Trophoblast cell (in vitro differentiated cells and primary cell): ENCODE results near the gene TTC39C.

Experiments used
- DNase-seq, 2 donors: peaks; one replicate each; pipeline ENCODE4 v3.0.0-alpha.2; 2016
- H2AFZ ChIP-seq: 2 replicates; pipeline ENCODE4 v1.6.1; 2013; ENCODE audit warnings: low read length, moderate library complexity, mild to moderate bottlenecking; ENCODE audit not compliant: insufficient read depth, poor library complexity
- H2AK5ac ChIP-seq: 2 replicates; pipeline ENCODE4 v1.6.1; 2013; ENCODE audit warnings: mild to moderate bottlenecking, low read length
- H2BK120ac ChIP-seq: 2 replicates; pipeline ENCODE4 v1.6.1; 2013; ENCODE audit warnings: low read length, mild to moderate bottlenecking, moderate library complexity; ENCODE audit not compliant: insufficient read depth, poor library complexity
- H2BK12ac ChIP-seq: 2 replicates; pipeline ENCODE4 v1.6.1; 2013; ENCODE audit warnings: mild to moderate bottlenecking, low read length, moderate library complexity
- H2BK5ac ChIP-seq: 2 replicates; pipeline ENCODE4 v1.6.1; 2013; ENCODE audit warnings: low read length, low read depth, moderate library complexity, mild to moderate bottlenecking; ENCODE audit not compliant: poor library complexity
- H3K14ac ChIP-seq: 2 replicates; pipeline ENCODE4 v1.6.1; 2013; ENCODE audit warnings: mild to moderate bottlenecking, low read length
- H3K18ac ChIP-seq: 2 replicates; pipeline ENCODE4 v1.6.1; 2013; ENCODE audit warnings: mild to moderate bottlenecking, low read length
- H3K23ac ChIP-seq: 2 replicates; pipeline ENCODE4 v1.6.1; 2013; ENCODE audit warnings: low read length
- H3K27ac ChIP-seq: 2 replicates; pipeline ENCODE4 v1.5.1; 2013; ENCODE audit warnings: low read depth, mild to moderate bottlenecking, inconsistent platforms, low read length, moderate library complexity
- H3K27me3 ChIP-seq: 2 replicates; pipeline ENCODE4 v1.6.1; 2013; ENCODE audit warnings: inconsistent platforms, mild to moderate bottlenecking, low read length, moderate library complexity; ENCODE audit not compliant: insufficient read depth
- H3K36me3 ChIP-seq, 2 experiments: 1 replicate in 1 of 2; 2 replicates in 1 of 2; pipeline ENCODE4 v1.6.1; 2013; ENCODE audit warnings: low read length in 2 of 2, mild to moderate bottlenecking in 2 of 2, moderate library complexity in 1 of 2; ENCODE audit not compliant: insufficient read depth in 2 of 2, control insufficient read depth in 1 of 2
- H3K4ac ChIP-seq: 2 replicates; pipeline ENCODE4 v1.6.1; 2013; ENCODE audit warnings: low read depth, mild to moderate bottlenecking, low read length, moderate library complexity
- H3K4me1 ChIP-seq, 2 experiments: 1 replicate in 1 of 2; 2 replicates in 1 of 2; pipeline ENCODE4 v1.6.1; 2013; ENCODE audit warnings: low read length in 2 of 2, mild to moderate bottlenecking in 2 of 2, moderate library complexity in 1 of 2; ENCODE audit not compliant: insufficient read depth in 2 of 2, control insufficient read depth in 1 of 2
- H3K4me2 ChIP-seq: 2 replicates; pipeline ENCODE4 v1.6.1; 2013; ENCODE audit warnings: inconsistent platforms, mild to moderate bottlenecking, low read length, moderate library complexity
- H3K4me3 ChIP-seq: 2 replicates; pipeline ENCODE4 v1.5.1; 2013; ENCODE audit warnings: mild to moderate bottlenecking, low read depth, low read length, inconsistent platforms
- H3K79me1 ChIP-seq: one replicate; pipeline ENCODE4 v1.6.1; 2013; ENCODE audit warnings: low read length
- H3K79me2 ChIP-seq: 2 replicates; pipeline ENCODE4 v1.6.1; 2013; ENCODE audit warnings: low read length, mild to moderate bottlenecking; ENCODE audit not compliant: control insufficient read depth, insufficient read depth, poor library complexity
- H3K9ac ChIP-seq: 2 replicates; pipeline ENCODE4 v1.6.1; 2013; ENCODE audit warnings: mild to moderate bottlenecking, low read length
- H3K9me3 ChIP-seq: 2 replicates; pipeline ENCODE4 v1.6.1; 2013; ENCODE audit warnings: low read depth, mild to moderate bottlenecking, control low read depth, inconsistent platforms, low read length; ENCODE audit not compliant: insufficient read depth
- H4K12ac ChIP-seq: 2 replicates; pipeline ENCODE4 v1.6.1; 2013; ENCODE audit warnings: low read depth, mild to moderate bottlenecking, low read length, moderate library complexity
- H4K8ac ChIP-seq: 2 replicates; pipeline ENCODE4 v1.6.1; 2013; ENCODE audit warnings: low read depth, mild to moderate bottlenecking, low read length, moderate library complexity
- H4K91ac ChIP-seq: one replicate; pipeline ENCODE4 v1.6.1; 2013; ENCODE audit warnings: low read depth, mild to moderate bottlenecking, low read length, moderate library complexity
- WGBS: extraction: QIAGEN DNeasy Blood & Tissue Kit; methylation state at CpG from one replicate; pipeline ENCODE4 v1.1.7; 2013; ENCODE audit warnings: missing lambda C conversion rate; ENCODE audit not compliant: insufficient read length, insufficient coverage; ENCODE audit errors: extremely low coverage; 5-methylcytosine and 5-hydroxymethylcytosine counted together

TTC39C gene

DNA sequence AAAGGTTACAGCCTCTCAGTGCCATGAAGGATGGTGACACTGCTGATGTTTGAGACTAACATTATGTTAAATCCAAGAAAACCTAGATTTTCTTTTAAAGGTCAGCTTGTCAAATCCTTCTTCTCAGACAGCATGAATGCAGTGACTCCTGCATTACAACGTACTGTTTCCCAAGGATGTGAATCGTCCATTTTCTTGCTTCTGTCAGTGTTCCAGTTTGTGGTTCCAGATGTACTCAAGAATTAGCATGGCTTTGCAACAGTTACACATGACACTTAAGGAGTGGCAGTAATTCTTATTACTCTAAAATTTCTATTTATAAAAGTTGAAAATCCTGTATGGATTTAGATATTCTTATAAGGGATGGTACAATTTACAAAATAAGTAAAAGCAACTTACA, 1.5 kb upstream of the TTC39C start:
- Histone ChIP-seq H3K79me2 (peaks cover 8% of the 10 kb centered on the region), H2AFZ (no peak overlapping the region), H3K4me2 (no peak overlapping the region), H2AK5ac (no peak overlapping the region), H2BK12ac (no peak overlapping the region), H3K79me1 (peaks cover 12% of the 10 kb centered on the region), H3K9me3 (no peaks in the 10 kb centered on the region), H2BK120ac (no peak overlapping the region), H3K27ac (no peak overlapping the region), H4K91ac (no peak overlapping the region), H4K8ac (no peak overlapping the region), H3K4me3 (no peak overlapping the region), H3K4ac (no peak overlapping the region), H3K27me3 (no peaks in the 10 kb centered on the region), H3K18ac (no peak overlapping the region), H4K12ac (no peak overlapping the region), H3K36me3 (no peaks in the 10 kb centered on the region), H2BK5ac (no peak overlapping the region), H3K9ac (no peak overlapping the region), H3K14ac (no peak overlapping the region), H3K23ac (no peak overlapping the region), H3K4me1 (peaks cover 3 to 5% of the 10 kb centered on the region in 2 experiments)
- DNase-seq: no peak
- no CpG with 5 or more reads among the region's 2 CpGs for WGBS

DNA sequence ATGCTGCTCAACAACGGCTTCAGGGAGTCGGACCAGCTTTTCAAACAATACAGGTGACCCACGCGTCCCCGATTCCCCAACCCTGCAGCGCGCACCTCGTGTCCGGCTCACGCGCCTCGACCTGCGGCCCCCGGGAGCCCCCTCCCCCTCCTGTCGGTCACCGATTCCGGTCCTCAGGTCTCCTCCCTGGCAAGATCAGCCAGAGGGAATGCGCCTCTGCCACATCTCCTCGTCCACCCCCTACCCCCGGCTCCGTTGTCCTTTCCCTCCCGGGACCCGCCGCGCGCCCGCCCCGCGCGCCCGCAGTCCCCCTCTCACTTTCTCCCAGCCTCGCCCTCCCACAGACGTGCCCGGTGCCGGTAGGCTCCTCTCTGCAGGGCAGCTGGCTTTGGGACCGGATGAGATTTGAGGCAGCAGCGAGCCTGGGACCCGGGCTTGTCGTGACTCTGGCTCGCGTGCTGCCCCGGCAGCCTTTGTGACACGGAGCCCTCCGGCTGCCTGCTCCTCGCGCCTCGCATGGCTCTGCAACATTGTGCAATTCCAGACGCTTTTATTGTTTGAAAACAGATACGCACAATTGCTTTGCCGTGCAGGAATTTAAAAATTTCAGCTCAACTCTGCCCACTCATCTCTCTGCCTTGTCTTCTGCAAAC, 558 bp downstream of the TTC39C start:
- Histone ChIP-seq H3K9ac (peak overlapping the region; percentile 81), H3K27ac (peak overlapping the region; percentile 42), H3K18ac (peak overlapping the region; percentile 87), H4K91ac (peak overlapping the region; percentile 91), H4K12ac (peak overlapping the region; percentile 49), H2AFZ (peak overlapping the region; percentile 80), H2BK5ac (peak overlapping the region; percentile 61), H3K4ac (peak overlapping the region; percentile 70), H3K27me3 (no peaks in the 10 kb centered on the region), H3K23ac (no peak overlapping the region), H3K9me3 (no peaks in the 10 kb centered on the region), H3K14ac (peak overlapping the region; percentile 94), H2BK120ac (peak overlapping the region; percentile 72), H3K4me1 (peaks cover 3 to 7% of the 10 kb centered on the region in 2 experiments), H3K4me2 (peak overlapping the region; percentile 97), H3K36me3 (no peaks in the 10 kb centered on the region), H2BK12ac (peak overlapping the region; percentile 7), H3K79me1 (peaks cover 12% of the 10 kb centered on the region), H4K8ac (peak overlapping the region; percentile 57), H3K4me3 (peak overlapping the region; percentile 85), H2AK5ac (no peak overlapping the region), H3K79me2 (peaks cover 8% of the 10 kb centered on the region)
- no CpG with 5 or more reads among the region's 50 CpGs for WGBS
- DNase-seq: peak; percentile 81 to 93

DNA sequence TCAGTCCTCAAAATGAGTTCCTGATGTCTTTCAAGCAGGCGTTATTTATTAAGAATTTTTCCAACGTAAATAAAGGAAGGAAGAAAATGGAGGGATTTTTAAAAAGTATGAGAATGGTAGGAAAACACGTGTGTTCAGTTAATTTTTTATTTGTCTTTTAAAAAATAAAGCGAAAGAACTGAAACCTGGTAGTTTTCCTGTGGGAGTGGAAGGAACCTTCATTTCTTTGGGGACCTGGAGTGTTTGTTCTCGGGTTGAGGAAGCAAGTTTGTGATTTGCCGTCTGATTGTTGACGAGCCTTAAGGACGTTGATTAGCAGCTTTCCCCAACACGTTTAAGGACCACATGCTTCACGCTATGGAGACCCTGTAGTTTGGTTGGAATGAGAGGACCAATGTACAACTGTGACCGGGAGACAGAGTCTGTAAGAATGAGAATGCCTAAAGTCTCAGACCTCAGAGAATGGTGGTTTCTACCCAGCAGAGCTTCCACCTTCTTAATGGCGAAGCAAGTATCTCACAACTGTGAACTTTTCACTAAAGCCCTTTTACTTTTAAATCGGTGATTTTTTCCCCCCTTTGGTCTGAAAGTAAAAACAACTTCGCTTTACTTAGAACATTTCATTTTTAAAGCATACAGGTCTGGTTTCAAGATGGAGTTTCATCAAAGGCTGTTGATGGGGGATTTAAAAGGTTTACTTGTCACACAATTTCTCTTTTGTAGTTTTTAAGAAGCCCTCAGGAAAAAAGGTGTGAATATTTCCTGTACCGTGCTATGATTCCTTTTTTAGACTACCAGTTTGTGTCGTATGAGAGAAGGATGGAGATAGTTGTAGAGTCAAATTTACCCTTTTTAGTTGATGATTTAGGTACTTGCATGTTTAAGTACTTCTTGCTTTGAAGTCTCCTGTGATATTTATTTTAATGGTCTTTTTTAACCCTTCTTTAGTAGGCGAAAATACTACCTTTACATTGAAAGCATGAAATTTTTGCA, 1.4 kb downstream of the TTC39C start:
- Histone ChIP-seq H2AK5ac (no peak overlapping the region), H3K79me2 (peaks cover 8% of the 10 kb centered on the region), H3K14ac (no peak overlapping the region), H3K4me1 (peaks cover 3 to 7% of the 10 kb centered on the region in 2 experiments), H2BK12ac (no peak overlapping the region), H3K36me3 (no peaks in the 10 kb centered on the region), H2AFZ (no peak overlapping the region), H3K4me3 (no peak overlapping the region), H4K12ac (no peak overlapping the region), H3K4ac (peak overlapping the region; percentile 39), H3K23ac (no peak overlapping the region), H3K9me3 (no peaks in the 10 kb centered on the region), H4K91ac (no peak overlapping the region), H2BK120ac (no peak overlapping the region), H2BK5ac (no peak overlapping the region), H3K9ac (no peak overlapping the region), H3K79me1 (peaks cover 12% of the 10 kb centered on the region), H3K27ac (no peak overlapping the region), H3K4me2 (peak overlapping the region; percentile 97), H4K8ac (no peak overlapping the region), H3K27me3 (no peaks in the 10 kb centered on the region), H3K18ac (peak overlapping the region; percentile 25)
- WGBS: 100% methylated on average over 2 of the region's 17 CpGs
- no peak for DNase-seq

DNA sequence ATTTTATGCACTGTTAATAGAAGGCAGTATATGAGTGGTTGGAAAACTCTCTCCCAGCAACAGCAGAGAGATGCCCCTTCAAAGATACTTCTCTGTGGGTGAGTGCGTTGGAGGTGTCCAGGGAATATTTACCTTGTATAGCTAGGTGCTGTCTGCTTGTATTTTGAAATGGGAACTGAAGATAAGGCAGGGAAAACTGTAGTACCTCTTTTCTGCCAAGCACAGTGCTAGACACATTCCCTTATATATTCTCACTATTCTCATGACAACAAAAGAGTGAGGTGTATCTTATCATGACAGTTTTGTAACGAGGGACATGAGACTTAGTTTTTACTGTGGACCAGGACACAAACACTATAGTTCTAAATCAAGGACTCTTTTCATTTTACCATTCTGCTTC, 2.1 kb downstream of the TTC39C start:
- H3K27ac ChIP-seq: no peak overlapping the region
- H2AFZ ChIP-seq: no peak overlapping the region
- peaks cover 3 to 7% of the 10 kb centered on the region in 2 experiments for H3K4me1 ChIP-seq
- H3K79me1 ChIP-seq: peaks cover 12% of the 10 kb centered on the region
- WGBS: no CpG with 5 or more reads among the region's 2 CpGs
- DNase-seq: peak in 1 of 2 donors; percentile 40
- H2BK5ac ChIP-seq: no peak overlapping the region
- H2AK5ac ChIP-seq: no peak overlapping the region
- no peaks in the 10 kb centered on the region for H3K27me3 ChIP-seq
- H4K91ac ChIP-seq: no peak overlapping the region
- no peak overlapping the region for H3K4me3 ChIP-seq
- no peak overlapping the region for H3K18ac ChIP-seq
- peaks cover 8% of the 10 kb centered on the region for H3K79me2 ChIP-seq
- H4K8ac ChIP-seq: no peak overlapping the region
- no peak overlapping the region for H4K12ac ChIP-seq
- H3K23ac ChIP-seq: no peak overlapping the region
- no peak overlapping the region for H3K4ac ChIP-seq
- H3K14ac ChIP-seq: no peak overlapping the region
- H3K4me2 ChIP-seq: no peak overlapping the region
- no peak overlapping the region for H2BK120ac ChIP-seq
- H3K36me3 ChIP-seq: no peaks in the 10 kb centered on the region
- no peaks in the 10 kb centered on the region for H3K9me3 ChIP-seq
- H3K9ac ChIP-seq: no peak overlapping the region
- H2BK12ac ChIP-seq: no peak overlapping the region
